Esophagus muscularis mucosa (tissue), 3 donors: ENCODE data around the gene ADAM30.

Source experiments
- POLR2A ChIP-seq: fragments of 450-650 bp; IDR thresholded peaks from one replicate; pipeline ENCODE4 v1.6.1; 2017; ENCODE audit warnings: antibody characterized with exemption, moderate library complexity, mild to moderate bottlenecking, low read depth
- TF ChIP-seq, protein P1 (sequence below), 3 experiments: fragments of 200-600 bp in 2 of 3; fragments of 450-650 bp in 1 of 3; sonication (generic) in 2 of 3; IDR thresholded peaks; one replicate each; pipeline ENCODE4 v1.5.1; 2017 to 2019; ENCODE audit warnings: antibody characterized with exemption in 3 of 3, mild to moderate bottlenecking in 2 of 3, moderate library complexity in 1 of 3

DNA sequence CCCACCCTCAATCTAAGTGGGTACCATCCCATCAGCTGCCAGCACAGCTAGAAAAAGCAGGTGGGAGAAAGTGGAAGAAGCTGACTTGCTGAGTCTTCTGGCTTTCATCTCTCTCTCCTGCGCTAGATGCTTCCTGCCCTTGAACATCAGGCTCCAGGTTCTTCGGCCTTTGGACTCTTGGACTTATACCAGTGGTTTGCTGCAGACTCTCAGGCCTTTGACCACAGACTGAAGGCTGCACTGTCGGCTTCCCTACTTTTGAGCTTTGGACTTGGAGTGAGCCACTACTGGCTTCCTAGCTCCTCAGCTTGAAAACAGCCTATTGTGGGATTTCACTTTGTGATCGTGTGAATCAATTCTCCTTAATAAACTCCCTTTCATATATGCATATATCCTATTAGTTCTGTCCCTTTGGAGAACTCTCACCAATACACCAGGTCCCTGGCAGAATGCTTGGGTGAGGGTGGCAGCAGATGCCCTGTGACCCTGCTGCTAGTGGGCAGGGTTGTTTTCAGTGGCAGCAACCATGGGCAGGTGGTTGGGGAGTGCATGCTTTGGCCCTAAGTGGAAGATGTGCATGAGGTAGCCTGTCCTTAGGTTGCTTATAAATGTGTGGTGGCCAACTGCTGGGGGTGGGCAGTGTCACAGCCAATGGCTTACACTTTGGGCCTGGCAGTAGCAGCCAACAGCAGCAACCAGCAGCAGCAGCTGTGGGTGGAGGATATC is 10.8 kb upstream of the ADAM30 start:
- TF ChIP-seq, protein P1, sequence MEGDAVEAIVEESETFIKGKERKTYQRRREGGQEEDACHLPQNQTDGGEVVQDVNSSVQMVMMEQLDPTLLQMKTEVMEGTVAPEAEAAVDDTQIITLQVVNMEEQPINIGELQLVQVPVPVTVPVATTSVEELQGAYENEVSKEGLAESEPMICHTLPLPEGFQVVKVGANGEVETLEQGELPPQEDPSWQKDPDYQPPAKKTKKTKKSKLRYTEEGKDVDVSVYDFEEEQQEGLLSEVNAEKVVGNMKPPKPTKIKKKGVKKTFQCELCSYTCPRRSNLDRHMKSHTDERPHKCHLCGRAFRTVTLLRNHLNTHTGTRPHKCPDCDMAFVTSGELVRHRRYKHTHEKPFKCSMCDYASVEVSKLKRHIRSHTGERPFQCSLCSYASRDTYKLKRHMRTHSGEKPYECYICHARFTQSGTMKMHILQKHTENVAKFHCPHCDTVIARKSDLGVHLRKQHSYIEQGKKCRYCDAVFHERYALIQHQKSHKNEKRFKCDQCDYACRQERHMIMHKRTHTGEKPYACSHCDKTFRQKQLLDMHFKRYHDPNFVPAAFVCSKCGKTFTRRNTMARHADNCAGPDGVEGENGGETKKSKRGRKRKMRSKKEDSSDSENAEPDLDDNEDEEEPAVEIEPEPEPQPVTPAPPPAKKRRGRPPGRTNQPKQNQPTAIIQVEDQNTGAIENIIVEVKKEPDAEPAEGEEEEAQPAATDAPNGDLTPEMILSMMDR (IDR thresholded peaks at IDR 0.05) = no peak
- no peak for TF ChIP-seq POLR2A
